ENCODE data around the gene MXD4.

MXD4 gene

DNA sequence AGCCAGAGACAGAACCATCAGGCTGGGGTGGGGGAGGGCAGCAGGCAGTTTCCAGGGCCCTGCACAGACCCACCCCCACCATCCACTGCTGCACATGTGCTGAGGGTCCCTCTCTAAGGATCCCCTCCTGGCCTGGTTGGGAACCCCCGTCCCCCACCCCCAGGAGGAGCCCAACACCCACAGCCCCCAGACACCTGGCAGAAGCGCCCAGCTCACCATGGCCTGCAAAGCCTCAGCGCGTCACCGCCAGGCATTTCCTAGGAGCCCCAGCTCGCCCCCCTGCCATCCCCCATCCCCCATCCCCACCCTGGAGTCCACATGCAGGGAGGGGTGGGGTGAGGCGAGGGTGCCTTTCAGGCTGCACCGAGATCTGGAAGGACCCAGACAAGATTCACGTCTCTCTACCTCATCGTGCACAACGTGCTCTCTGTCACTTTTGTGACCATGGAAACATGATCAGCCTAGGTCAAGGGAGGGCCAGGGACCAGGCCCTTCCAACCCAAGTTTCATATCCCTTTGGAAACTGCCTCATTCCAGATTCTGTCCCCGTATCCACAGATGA, 9.3 kb downstream of the MXD4 start:
- in situ Hi-C loops (cut with MboI; ENCODE audit: low sequenced_read_pairs), result no loop called here

GRCh38 chr4:2251795-2252529, 9.9 kb downstream of the MXD4 start:
- in situ Hi-C loops (cut with MboI; ENCODE audit: low sequenced_read_pairs), result no loop called here

GRCh38 chr4:2251073-2251794, 10.7 kb downstream of the MXD4 start:
- in situ Hi-C loops (cut with MboI; ENCODE audit: low sequenced_read_pairs), result no loop called here

DNA sequence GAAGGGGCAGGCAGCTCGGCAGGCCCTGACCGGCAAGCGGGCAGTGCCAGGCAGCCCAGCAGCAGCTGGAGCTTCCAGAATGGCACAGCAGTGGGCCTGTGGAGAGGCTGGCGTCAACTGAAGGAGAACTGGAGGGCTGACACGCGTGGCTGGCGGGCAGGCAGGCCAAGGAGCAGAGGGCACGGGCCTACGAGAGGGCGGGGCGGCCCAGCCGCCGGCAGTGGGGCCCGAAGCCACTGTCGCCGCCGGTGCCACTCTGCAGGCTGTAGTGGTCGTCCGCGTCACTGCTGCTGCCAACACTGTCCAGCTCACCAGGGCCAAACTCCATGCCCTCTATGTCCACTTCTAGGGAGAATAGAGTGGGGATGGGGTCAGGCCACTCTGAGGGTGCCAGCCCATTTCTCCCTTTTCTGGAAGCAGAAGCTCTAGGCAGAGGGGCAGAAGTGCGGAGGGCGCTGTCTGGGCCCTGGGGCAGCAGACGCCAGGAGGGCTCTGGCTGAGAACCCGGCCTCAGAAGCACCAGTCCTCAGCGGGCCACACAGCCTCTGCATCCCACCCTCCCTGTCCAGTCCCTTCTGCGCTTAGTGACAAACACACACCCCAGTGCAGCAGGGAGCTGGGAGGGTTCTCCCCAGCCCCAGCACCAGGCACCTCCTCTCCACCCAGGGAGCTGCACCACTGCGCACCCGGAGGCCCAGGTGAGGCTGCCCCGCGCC, 11.4 kb downstream of the MXD4 start:
- in situ Hi-C loops (cut with MboI; ENCODE audit: low sequenced_read_pairs), result no loop called here

- in situ Hi-C loops (cut with MboI; ENCODE audit: low sequenced_read_pairs), result no loop called here
Measured at GRCh38 chr4:2249526-2250356, 12.2 kb downstream of the MXD4 start.

GRCh38 chr4:2248821-2249261, 13.1 kb downstream of the MXD4 start:
- in situ Hi-C loops (cut with MboI; ENCODE audit: low sequenced_read_pairs), result no loop called here

GRCh38 chr4:2248044-2248780, 13.7 kb downstream of the MXD4 start:
- in situ Hi-C loops (cut with MboI; ENCODE audit: low sequenced_read_pairs), result no loop called here

- in situ Hi-C loops (cut with MboI; ENCODE audit: low sequenced_read_pairs), result no loop called here
Measured at GRCh38 chr4:2247128-2248043, 14.5 kb downstream of the MXD4 start.

DNA sequence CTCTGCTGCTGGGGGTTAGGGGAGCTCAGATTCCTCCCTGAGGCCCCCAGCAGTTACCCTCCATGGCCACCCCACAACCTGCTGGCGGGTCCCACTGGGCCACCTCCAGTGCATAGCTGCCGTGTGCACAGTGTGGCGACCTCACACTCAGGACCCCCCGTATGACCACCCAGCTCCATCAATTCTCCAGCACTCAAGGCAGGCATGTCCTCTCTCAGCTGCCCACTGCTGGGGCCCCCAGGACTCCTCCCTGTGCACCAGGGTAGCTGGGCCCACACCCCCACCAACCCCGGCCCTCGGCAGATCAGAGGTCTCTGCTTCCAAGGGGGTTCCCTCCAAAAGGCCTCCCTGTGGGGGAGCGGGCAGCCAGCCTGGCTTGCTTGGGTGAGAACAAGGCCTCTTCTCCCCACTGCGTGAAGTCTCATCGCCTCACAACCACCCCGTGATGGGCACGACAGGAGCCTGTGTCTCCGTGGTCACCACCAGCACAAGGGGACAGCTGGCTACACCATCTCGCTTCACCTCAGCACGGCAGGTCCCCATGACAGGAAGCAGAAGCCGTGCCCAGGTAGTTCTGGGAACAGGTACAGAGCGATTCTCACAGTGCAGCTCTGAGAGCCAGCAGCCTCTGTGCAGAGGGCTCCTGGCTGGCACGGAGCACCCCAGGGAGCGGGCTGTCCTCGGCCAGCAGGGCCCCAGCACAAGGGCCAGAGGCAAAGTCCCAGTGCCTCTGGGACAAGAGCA, 15.4 kb downstream of the MXD4 start:
- in situ Hi-C loops (cut with MboI; ENCODE audit: low sequenced_read_pairs), result no loop called here

DNA sequence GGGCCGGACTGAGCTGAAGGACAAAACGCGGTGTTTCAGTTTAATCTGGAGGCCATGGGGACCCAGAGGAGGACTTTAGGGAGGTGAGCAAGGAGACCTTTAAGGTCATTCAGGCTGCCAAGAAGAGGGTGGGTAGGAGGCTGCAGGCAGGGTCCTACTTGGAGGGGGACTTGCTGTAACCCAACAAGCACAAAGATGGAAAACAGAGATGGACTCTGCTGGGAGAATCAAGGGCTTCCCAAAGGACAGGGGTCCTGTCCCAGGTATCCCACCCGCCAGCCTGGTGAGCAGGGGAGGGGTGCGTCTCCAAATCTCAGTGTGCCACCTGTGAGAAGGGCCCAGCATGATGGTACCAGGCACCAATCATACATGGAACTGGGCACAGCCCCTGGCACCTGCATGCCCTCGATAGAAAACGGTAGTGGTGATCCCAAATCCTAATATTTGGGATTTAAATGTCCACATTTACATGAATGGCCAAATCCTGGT, 16.1 kb downstream of the MXD4 start:
- in situ Hi-C loops (cut with MboI; ENCODE audit: low sequenced_read_pairs), result no loop called here

DNA sequence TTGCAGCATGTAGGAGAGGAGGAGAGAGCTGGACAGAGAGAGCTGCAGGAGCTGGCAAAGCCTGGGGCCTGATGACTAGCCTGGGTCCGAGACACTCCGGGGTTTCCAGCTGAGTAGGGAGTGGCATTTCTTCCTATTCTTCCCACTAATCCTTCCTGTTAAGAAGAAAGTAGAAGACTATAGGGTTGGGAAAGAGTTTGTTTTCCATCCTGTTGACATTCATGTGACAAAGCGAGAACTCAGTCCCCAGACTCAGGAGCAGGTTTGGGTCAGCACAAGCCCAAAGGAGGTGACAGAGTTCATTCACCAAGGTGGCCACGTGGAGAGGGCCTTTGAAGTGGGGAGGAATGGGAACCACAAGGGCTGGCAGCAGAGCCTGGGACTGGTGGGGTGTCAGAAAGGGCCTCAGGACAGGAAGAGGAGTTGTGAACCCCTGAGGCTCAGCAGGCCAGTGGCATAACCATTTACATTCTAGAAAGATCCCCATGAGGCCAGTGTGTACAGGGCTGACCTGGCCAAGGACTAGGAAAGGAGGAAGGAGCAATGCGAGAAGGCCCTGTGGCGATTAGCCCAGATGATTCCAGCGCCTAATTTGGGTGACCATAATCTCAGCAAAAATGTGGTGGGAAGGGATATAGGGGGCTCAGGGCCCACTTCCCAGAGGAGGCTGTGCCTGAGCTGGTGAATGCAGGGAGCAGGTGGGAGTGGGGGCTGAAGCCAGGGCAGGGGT, 16.7 kb downstream of the MXD4 start:
- in situ Hi-C loops (cut with MboI; ENCODE audit: low sequenced_read_pairs), result no loop called here

- in situ Hi-C loops (cut with MboI; ENCODE audit: low sequenced_read_pairs), result no loop called here
Measured at GRCh38 chr4:2243681-2244380, 18.1 kb downstream of the MXD4 start.

DNA sequence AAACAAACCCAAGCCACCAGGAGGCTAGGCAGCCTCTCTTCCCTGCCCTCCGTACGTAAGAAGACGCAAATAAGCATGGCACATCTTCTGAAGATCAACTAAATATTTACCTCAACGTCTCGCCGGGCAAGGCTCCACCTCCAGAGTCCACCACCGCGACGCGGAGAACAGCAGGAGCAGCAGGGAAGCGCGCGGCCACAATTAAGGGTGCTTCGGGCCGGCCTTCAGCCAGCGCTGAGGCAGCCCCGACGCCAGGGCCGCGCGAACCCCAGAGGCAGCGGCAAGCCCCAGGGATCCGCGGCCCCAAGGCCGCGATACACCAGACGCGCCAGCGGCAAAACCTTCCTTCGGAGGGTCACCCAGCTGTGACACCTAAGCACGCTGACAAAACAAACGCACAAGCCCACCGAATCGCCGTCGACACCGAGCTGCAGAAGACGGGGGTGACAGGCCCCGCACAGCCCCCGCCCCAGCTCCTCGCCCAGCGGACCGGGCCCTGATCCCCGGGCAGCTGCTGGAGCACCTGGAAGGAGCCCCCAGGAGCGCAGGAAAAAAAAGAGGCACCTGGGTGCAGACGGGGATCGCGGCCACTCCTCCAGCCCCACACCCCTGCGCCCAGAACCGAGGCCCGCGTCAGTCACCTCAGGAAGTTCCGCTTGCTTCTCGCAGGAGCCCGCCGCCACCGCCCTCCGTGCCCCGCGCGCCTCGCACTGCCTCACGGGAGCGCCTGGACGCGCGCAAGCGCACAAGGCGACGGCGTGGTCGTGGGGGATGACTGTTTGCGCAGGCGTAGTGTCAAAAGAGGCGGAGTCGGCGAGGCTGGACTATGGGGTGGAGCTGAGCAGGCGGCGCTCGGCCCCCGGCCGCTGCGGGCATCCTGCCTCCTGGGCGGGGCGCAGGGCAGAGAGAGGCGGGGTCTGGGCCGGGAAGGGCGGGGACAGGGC, 20.2 kb downstream of the MXD4 start, which contains the start of the genes HAUS3 and POLN:
Gene HAUS3 (minus strand): TSS at position 712 of the 944 bp plus-strand sequence. CDS start 1,175 bp downstream, outside the sequence.
Gene POLN (minus strand): TSS at position 712 of the 944 bp plus-strand sequence. CDS start 12,890 bp downstream, outside the sequence.
- in situ Hi-C loops (cut with MboI; ENCODE audit: low sequenced_read_pairs), result no loop called here

DNA sequence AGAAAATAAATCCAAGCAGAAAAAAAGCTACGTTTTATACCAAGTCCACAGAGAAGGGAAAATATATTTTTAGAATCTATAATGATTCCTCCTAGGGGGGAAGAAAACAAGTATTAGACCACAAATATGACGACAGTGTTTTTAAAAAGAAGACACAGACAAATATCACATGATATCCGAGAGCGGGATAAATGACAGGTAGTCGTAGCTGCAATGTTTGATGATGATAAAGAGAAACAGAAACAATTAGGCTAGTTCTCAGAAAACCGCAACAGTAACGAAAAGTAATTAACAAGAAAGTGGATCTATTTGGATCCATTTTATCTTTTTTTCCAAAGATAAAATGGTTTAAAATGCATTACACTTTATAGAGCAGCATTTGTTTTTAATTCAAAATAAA, 20.9 kb downstream of the MXD4 start:
- in situ Hi-C loops (cut with MboI; ENCODE audit: low sequenced_read_pairs), result no loop called here

DNA sequence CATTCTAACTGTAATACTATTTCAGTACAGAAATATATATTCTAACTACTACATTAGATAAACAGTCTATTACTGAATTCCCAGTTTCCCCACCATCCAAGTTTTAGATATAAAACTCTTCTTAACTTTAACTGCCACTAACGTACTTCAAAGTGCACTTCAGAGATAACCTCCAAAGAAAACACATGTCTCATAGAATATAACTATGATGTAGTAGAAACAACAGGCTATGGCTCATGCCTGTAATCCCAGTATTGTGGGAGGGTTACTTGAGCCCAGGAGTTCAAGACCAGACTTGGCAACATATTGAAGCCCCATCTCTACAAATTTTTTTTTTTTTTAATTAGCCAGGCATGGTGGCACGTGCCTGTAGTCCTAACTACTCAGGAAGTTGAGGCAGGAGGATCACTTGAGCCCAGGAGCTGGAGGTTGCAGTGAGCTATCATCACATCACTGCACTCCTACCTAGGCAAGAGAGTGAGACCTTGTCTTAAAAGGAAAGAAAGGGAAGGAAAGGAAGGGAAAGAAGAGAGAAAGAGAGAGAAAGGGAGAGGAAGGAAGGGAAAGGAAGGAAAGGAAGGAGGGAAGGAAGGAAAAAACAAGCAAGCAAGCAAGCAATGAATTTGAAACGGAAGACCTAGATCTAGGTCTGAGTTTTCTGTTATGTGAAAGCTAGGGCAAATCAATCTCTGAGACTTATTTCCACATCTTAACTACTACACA, 24.8 kb downstream of the MXD4 start:
- in situ Hi-C loops (cut with MboI; ENCODE audit: low sequenced_read_pairs), result no loop called here
